ENCODE measurements around the gene THY1. TPM values are rescaled to one million over a fixed set of nuclear protein-coding genes. Genes with fewer than 3 reads are reported as not detected.
"Not testable (repeated sequence)": the region's sequence is repeated elsewhere in the genome, so short reads cannot be mapped to it uniquely, and the experiment has no call there.

The THY1 gene
- total and polyA plus RNA-seq, 2 of the 8 experiments (the other 6 are each of a cell fraction or from before 2014, with no cell fraction given): 286 to 2,479 TPM

DNA sequence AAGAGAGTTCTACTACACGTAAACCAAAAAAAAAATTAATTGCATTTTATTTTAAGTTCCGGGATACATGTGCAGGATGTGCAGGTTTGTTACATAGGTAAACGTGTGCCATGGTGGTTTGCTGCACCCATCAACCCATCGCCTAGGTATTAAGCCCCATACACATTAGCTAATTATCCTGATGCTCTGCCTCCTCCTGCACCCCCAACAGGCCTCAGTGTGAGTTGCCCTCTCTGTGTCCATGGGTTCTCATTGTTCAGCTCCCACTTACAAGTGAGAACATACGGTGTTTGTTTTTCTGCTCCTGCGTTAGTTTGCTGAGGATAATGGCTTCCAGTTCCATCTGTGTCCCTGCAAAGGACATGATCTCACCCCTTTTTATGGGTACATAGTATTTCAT is 32.7 kb upstream of the THY1 start:
- H4K20me1 ChIP-seq (replicated peaks in 1 of 2; ENCODE audit: control insufficient read depth in 1 of 2, insufficient read depth in 2 of 2, low read length in 2 of 2); H2AK5ac ChIP-seq (ENCODE audit: low read depth, low read length); H3K27me3 ChIP-seq (replicated peaks in 1 of 4; ENCODE audit: control insufficient read depth in 3 of 4, extremely low read depth in 1 of 4, insufficient read depth in 3 of 4, low read length in 3 of 4); H2AFZ ChIP-seq (ENCODE audit: low read length); H3K14ac ChIP-seq (ENCODE audit: insufficient read length); H3K9me3 ChIP-seq (ENCODE audit: insufficient read depth in 2 of 2, low read depth in 1 of 2, low read length in 1 of 2); H3K23me2 ChIP-seq (ENCODE audit: low read depth, low read length); H3K23ac ChIP-seq (ENCODE audit: insufficient read length); H4K91ac ChIP-seq (replicated peaks; ENCODE audit: insufficient read length, low read length); H2BK12ac ChIP-seq (ENCODE audit: low read depth, low read length); H2BK120ac ChIP-seq (replicated peaks; ENCODE audit: low read depth, low read length); H3K56ac ChIP-seq (replicated peaks; ENCODE audit: insufficient read length, low read depth, low read length); POLR2A ChIA-PET (ENCODE audit: partially characterized antibody); H2BK5ac ChIP-seq (ENCODE audit: low read depth, low read length); H3K4me3 ChIP-seq (ENCODE audit: extremely low read depth in 1 of 4, insufficient read depth in 2 of 4, low read depth in 3 of 4, low read length in 4 of 4); H4K5ac ChIP-seq (ENCODE audit: insufficient read length, low read depth, low read length); DNase-seq (ENCODE audit: low read depth in 1 of 2, low spot score in 2 of 2); H3K27ac ChIP-seq (ENCODE audit: low read depth, low read length); H3K4ac ChIP-seq (replicated peaks; ENCODE audit: insufficient read length, low read depth, low read length); H3K18ac ChIP-seq (ENCODE audit: extremely low read depth, low read length); H3K36me3 ChIP-seq (ENCODE audit: control insufficient read depth in 2 of 4, insufficient read depth in 4 of 4, low read length in 3 of 4); H3K79me1 ChIP-seq (ENCODE audit: low read depth, low read length); FAIRE-seq; H3K9ac ChIP-seq (replicated peaks in 1 of 4; ENCODE audit: extremely low read depth in 1 of 4, low read depth in 3 of 4, low read length in 3 of 4); H4K8ac ChIP-seq (ENCODE audit: extremely low read depth, insufficient read depth, low read length); H2BK20ac ChIP-seq (ENCODE audit: low read length); H3K4me2 ChIP-seq (ENCODE audit: insufficient read depth in 1 of 2, low read depth in 2 of 2, low read length in 2 of 2); H2BK15ac ChIP-seq (ENCODE audit: low read length); H3K4me1 ChIP-seq (replicated peaks in 1 of 4; ENCODE audit: control insufficient read depth in 3 of 4, insufficient read depth in 4 of 4, low read length in 3 of 4); H3K79me2 ChIP-seq (ENCODE audit: control insufficient read depth in 1 of 2, insufficient read depth in 2 of 2, low read length in 2 of 2): not testable (repeated sequence)
- WGBS, 2 experiments (ENCODE audit: extremely low coverage in 1 of 2, insufficient coverage in 1 of 2, insufficient read length in 1 of 2, insufficient replicate concordance in 2 of 2, low coverage in 1 of 2, low lambda C conversion rate in 2 of 2, missing lambda C conversion rate in 1 of 2): 74% methylated on average over 6 of the region's 6 CpGs; no CpG with 5 or more reads in 1 of the 2 experiments
- CTCF ChIA-PET (ENCODE audit: partially characterized antibody): interaction anchor here (0.7 to 1.3 kb wide), 3 partner anchors 22 to 100 kb away, joined by 4 to 7 read pairs (median 4); no protein-coding TSS in a partner anchor
- TF ChIP-seq, protein P1, sequence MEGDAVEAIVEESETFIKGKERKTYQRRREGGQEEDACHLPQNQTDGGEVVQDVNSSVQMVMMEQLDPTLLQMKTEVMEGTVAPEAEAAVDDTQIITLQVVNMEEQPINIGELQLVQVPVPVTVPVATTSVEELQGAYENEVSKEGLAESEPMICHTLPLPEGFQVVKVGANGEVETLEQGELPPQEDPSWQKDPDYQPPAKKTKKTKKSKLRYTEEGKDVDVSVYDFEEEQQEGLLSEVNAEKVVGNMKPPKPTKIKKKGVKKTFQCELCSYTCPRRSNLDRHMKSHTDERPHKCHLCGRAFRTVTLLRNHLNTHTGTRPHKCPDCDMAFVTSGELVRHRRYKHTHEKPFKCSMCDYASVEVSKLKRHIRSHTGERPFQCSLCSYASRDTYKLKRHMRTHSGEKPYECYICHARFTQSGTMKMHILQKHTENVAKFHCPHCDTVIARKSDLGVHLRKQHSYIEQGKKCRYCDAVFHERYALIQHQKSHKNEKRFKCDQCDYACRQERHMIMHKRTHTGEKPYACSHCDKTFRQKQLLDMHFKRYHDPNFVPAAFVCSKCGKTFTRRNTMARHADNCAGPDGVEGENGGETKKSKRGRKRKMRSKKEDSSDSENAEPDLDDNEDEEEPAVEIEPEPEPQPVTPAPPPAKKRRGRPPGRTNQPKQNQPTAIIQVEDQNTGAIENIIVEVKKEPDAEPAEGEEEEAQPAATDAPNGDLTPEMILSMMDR (IDR thresholded peaks at IDR 0.05; ENCODE audit: control extremely low read depth in 1 of 3, insufficient read depth in 1 of 3, low read depth in 1 of 3, low read length in 3 of 3): peak in 2 of 3 experiments; percentile 7 to 27; a peak in 1 of 4 replicates
